GM19463 (cell line): Measurements from ENCODE around the gene SPI1.
A peak's percentile ranks its signal among the peaks of the same experiment; 100 is the strongest.

Source experiments
- ATAC-seq: cut with Tn5 transposase; IDR thresholded peaks from one replicate; pipeline ENCODE4 v1.9.1; 2021; ENCODE audit warnings: mild to moderate bottlenecking, moderate library complexity; ENCODE audit not compliant: unreplicated experiment

Gene SPI1

DNA sequence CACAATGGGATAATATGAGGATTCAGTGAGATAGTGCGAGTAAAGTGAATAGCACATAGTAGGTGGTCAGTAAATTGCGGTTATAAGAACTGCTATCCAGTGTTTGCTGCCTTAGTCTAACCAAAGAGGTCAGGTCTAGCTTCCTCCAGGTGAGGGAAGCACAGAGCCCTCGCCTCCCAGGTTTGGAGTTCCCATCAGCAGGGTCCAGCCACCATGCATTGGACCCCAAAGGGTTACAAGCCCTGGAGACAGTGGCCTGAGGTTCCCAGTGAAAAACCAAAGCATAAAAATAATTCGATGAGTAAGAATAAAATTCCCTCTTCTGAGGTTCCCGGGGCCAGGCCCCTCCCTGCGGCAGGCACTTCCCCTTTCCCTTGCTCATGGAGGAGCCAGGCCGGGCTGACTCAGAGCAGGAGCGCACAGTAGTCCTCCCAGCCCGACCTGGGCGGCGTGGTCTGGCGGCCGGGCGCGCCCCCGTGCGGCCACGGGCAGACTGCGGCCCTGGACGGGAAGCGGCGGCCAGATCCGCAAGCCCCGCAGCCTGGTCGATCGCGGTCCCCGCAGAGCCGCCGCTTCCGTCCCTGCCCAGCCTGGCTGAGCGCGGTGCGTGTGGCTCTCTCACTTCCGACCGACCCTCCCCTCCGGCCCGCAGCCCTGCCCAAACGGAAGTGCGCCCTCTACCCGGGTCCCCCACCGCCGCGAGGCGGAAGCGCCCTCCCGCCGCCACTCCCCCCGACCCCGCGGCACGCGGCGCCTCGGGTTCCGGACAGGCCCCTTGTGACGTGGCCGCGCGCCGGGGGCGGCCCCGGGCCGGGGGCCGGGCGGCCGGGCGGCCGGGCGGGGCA is 29.6 kb upstream of the SPI1 start, which contains the start of gene SLC39A13:
SLC39A13 (plus strand) TSS at position 845 of the 845 bp plus-strand sequence. CDS start 1,505 bp downstream, outside the sequence.
- ATAC-seq: peak; percentile 84

DNA sequence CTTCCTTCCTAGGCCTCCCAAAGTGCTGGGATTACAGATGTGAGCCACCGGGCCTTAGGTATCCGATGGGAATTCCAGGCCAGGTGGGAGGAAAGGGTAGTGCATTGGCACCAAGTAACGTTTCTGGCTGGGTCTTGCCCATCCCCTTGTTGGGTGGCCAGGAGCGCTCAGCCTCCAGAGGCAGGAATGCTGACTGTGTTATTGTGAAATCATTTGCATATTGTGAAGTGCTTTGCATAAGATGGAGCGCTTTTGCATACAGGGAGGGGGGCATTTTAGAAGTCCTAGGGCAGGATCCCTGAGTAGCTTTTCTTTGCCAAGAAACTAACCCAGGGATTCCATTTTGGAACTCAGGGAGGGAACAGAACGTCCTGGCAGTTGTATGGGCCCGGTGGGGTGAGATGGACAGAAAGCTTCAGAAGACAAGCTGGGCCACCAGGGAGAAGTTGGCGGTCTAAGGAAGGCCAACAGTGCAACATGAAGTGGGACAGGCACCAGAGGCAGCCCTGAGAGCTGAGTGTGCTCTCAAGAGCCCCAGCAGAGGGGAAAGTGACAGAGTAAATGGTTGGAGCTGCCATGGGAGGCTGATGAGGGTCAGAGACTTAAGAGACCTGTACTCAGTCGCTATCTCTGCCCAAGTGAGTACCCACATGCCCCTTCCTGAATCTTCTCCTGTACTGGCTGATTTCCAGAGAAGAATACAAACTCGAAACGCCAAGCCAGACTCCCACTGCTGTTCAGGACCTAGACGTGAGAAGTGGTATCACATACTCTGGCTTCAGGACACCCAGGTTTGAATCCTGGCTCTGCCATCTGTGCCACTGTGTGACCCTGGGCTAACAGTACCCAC is 28.8 kb upstream of the SPI1 start:
- ATAC-seq: no peak

GRCh38 chr11:47403571-47403970 is 25.2 kb upstream of the SPI1 start:
- no peak for ATAC-seq

GRCh38 chr11:47403135-47403534 is 24.8 kb upstream of the SPI1 start:
- no peak for ATAC-seq

DNA sequence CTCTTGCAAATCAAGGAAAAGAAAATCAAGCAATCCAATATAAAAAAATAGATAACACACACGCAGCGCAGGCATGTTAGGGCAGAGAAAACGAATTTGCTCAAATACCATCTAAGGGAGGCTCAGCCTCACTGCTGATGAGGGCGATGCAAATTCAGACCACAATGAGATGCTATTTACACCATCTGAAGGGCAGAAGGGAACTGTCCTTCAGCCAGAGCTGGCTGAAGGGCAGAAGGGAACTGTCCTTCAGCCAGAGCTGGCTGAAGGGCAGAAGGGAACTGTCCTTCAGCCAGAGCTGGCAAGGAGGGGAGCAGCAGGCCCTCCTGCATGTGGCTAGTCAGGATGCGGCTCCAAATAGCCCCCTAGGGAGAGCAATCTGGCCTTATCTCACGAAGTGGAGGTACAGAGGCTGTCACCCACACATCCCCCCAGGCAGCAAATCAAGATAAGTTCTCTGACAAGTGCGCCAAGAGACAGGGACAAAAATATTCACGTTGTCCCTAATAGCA is 22.5 kb upstream of the SPI1 start:
- peak; percentile 76 for ATAC-seq

GRCh38 chr11:47399860-47400767 is 21.8 kb upstream of the SPI1 start:
- ATAC-seq: peak; percentile 60

DNA sequence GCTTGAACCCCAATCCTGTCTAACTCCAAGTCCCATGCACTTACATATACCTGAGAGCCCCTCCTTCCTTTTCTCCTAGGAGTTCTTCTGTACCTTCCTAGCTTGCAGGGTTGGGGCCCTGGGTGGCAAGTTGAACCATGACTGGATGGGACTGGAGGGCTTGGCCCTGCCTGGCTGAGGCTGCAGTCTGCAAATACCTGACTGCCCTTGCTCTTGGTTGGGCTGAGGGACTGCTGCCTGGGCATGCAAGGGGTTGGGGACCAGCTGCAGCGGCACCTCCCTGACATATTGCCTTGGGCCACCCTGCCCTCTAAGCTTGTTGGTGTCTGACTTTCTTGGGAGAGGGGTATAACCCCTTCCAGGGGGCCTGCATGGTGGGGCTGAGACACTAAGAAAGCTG is 20.2 kb upstream of the SPI1 start:
- ATAC-seq: no peak

- no peak for ATAC-seq
Measured at GRCh38 chr11:47398011-47398410, 19.7 kb upstream of the SPI1 start.

GRCh38 chr11:47396049-47396320 is 17.6 kb upstream of the SPI1 start:
- no peak for ATAC-seq

- no peak for ATAC-seq
Measured at GRCh38 chr11:47395223-47396048, 17.1 kb upstream of the SPI1 start.

DNA sequence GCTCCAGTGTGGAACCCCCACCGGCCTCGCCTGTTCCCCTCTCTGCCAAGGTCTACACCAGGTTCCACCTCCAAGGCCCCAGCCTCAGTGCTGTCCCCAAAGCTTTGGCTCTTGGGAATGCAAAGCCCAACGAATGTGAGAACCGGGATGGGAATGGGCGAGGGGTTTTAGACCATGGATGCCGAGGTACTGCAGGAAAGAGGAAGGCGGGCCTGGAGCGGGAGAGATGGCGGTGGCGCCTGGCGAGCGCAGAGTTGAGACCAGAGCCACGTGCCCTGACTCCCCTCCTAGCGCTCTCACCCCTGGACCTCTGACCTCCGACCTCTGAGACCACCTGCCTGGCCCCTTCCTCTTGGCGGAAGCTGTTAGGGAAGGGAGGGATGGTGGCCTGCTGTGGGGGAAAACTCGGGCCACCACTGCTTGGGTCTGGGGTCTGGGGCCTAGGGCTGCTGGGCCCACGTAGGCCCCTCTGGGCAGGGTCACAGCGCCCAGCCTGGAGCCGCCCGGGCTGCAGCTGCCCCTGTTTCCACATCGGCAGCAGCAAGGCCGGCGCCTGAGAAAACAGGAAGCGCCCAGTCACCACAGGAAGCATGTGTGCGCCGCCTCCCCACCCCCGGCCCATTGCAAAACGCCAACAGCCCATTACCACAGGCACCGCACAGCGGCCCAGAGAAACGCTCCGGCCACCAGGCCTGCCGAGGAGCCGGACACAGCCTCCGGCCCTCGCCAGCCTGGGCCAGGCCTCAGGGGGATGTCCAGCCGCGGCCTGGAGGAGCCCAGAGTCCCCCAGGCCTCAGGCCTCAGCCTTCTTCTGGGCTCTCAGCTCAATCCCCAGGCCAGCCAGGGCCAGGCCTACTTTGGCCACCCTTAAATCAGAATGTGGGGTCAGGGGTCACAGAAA is 16.2 kb upstream of the SPI1 start:
- ATAC-seq: peak; percentile 84

DNA sequence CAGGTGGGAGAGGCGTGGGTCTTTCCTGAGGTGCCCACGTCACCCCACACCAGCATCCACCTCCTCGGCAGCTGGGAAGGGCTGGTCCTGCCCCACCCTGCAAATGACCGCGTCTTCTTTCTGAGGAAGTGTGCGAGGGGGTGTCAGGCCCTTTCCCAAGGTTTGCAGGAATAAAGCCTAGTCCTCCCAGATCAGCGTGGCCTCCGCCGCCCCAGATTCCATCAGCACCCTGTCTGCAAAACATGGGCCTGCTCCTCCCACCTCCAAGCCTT is 15.6 kb upstream of the SPI1 start:
- ATAC-seq: no peak

DNA sequence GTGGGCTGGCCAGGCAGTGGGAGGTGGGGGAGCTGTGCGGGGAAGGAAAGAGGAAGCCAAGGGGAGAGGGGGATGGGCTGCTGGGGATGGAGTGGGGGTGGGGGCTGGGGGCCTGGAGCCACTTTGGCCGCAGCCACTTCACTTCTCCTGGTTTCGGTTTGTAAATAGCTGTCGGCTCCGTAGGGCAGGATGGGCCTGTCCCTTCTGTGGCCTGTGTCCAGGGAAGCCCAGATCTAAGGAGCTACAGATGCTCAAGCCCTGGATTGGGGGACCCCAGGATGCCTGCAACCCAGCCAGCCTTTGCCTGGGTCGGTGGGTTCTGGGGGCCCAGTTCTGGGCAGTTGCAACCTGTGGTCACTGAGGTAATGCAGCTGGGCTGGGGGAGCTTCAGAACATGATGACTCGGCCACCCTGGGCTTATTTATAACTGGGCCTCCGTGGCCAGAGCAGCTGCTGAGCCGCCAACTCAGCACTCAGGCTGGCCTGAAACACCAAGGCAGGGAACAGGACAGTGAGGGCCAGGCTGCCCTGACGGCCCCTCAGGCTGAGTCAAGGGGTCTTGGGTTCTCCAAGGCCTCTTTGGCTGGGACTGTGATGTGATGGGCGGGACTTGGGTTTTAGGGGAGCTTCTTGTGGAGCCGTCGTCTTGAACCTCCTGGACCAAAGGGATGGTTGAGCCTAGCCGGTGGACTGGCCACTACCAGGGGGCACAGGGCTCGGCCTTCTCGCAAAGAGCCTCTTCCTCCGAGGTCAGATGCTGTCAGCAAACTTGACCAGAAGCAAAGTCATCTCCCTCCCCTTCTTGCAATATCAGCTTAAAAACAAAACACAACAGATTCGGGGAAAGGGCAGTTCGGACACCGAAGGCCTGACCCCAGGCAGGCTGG is 15.1 kb upstream of the SPI1 start:
- no peak for ATAC-seq

DNA sequence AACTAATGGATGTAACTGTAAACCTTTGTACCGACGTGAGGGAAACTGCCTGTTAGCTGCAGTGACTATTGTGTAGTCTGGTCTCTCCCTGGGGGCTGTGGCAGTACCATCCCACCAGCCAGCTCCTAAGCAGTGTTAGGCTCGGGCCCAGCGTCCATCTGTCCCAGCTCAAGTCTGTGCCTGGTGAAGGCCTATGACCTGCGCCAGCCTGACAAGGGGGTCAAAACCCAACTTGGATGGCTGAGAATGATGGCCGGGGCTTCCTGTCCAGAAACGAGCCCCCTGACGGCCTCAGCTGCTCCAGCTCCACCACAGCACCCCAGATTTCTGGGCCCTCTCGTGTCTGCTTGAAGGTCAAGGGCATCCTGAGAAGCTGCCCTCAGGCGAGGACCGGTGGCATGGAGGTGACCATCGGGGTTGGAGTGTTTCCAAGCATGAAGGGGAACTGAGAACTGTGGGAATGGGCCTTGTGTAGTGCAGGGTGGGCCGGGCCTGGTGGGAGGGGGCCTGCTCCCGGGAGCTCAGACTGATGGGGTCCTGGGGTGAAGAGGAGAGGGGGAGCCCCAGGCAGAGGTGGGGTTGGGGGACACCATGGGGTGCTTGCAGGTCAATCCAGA is 14.3 kb upstream of the SPI1 start:
- no peak for ATAC-seq

GRCh38 chr11:47391711-47392432 is 13.5 kb upstream of the SPI1 start:
- no peak for ATAC-seq

GRCh38 chr11:47391077-47391583 is 12.8 kb upstream of the SPI1 start:
- no peak for ATAC-seq

DNA sequence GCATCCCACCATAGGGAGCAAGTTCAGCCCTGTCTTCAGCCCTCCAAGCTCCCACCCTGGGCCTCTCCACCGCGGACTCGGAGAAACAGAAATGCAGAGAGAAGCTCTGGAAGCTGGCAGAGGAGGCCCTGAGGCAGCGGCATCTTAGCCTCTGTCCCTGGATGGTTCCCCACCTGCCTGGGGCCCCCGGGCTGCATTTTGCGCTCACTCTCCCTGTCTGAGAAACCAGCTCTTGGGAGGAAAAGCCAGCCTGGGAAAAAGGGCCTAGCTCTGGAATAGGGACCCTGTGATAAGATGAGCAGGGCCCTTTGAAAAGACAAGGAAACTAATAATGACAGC is 12.0 kb upstream of the SPI1 start:
- no peak for ATAC-seq
